HG03060 (cell line): ENCODE results near the gene CREBBP.

Source experiments
- ATAC-seq: cut with Tn5 transposase; IDR thresholded peaks from one replicate; pipeline ENCODE4 v1.9.1; 2021; ENCODE audit warnings: low read depth, moderate number of reproducible peaks; ENCODE audit not compliant: unreplicated experiment

CREBBP gene

GRCh38 chr16:3744018-3744417, 136.5 kb downstream of the CREBBP start:
- no peak for ATAC-seq

- no peak for ATAC-seq
Observed at GRCh38 chr16:3740934-3741333, 139.6 kb downstream of the CREBBP start.

- no peak for ATAC-seq
Observed at GRCh38 chr16:3740186-3740585, 140.3 kb downstream of the CREBBP start.

- ATAC-seq, result no peak
Observed at GRCh38 chr16:3739636-3740035, 140.9 kb downstream of the CREBBP start.

- ATAC-seq, result no peak
Observed at GRCh38 chr16:3738541-3738940, 142.0 kb downstream of the CREBBP start.

GRCh38 chr16:3738128-3738527, 142.4 kb downstream of the CREBBP start:
- no peak for ATAC-seq

- ATAC-seq, result no peak
Observed at GRCh38 chr16:3737181-3737580, 143.3 kb downstream of the CREBBP start.

GRCh38 chr16:3736116-3736515, 144.4 kb downstream of the CREBBP start:
- ATAC-seq, result no peak

- ATAC-seq, result no peak
Observed at GRCh38 chr16:3735541-3735940, 145.0 kb downstream of the CREBBP start.

GRCh38 chr16:3734758-3735221, 145.7 kb downstream of the CREBBP start:
- no peak for ATAC-seq

- ATAC-seq, result no peak
Observed at GRCh38 chr16:3734084-3734757, 146.3 kb downstream of the CREBBP start.

- ATAC-seq, result no peak
Observed at GRCh38 chr16:3732171-3732570, 148.3 kb downstream of the CREBBP start.

GRCh38 chr16:3731126-3731935, 149.2 kb downstream of the CREBBP start:
- no peak for ATAC-seq

- ATAC-seq, result no peak
Observed at GRCh38 chr16:3730161-3731125, 150.1 kb downstream of the CREBBP start.

- ATAC-seq, result no peak
Observed at GRCh38 chr16:3729161-3730112, 151.1 kb downstream of the CREBBP start.

- ATAC-seq, result no peak
Observed at GRCh38 chr16:3728424-3729160, 151.9 kb downstream of the CREBBP start.

GRCh38 chr16:3727806-3728381, 152.6 kb downstream of the CREBBP start:
- ATAC-seq, result no peak

GRCh38 chr16:3726021-3726687, 154.4 kb downstream of the CREBBP start:
- ATAC-seq, result no peak
